Erythroblast (primary cell): Measurements from ENCODE around the gene TRAIP.
A peak's percentile ranks its signal among the peaks of the same experiment; 100 is the strongest.
"Not testable (repeated sequence)": the region's sequence is repeated elsewhere in the genome, so short reads cannot be mapped to it uniquely, and the experiment has no call there.

ENCODE experiments used
- DNase-seq, 2 experiments: peaks; one replicate each; lab custom pipeline; 2025; lab: John Stamatoyannopoulos, UW
- GATA1 ChIP-seq: IDR thresholded peaks from 2 replicates; pipeline ENCODE4 v1.6.1; 2011; ENCODE audit warnings: low read depth, mild to moderate bottlenecking, control low read depth, low read length, moderate library complexity
- POLR2A ChIP-seq: IDR thresholded peaks from 2 replicates; pipeline ENCODE4 v1.6.1; 2011; ENCODE audit warnings: mild to moderate bottlenecking, low read length

The TRAIP gene

DNA sequence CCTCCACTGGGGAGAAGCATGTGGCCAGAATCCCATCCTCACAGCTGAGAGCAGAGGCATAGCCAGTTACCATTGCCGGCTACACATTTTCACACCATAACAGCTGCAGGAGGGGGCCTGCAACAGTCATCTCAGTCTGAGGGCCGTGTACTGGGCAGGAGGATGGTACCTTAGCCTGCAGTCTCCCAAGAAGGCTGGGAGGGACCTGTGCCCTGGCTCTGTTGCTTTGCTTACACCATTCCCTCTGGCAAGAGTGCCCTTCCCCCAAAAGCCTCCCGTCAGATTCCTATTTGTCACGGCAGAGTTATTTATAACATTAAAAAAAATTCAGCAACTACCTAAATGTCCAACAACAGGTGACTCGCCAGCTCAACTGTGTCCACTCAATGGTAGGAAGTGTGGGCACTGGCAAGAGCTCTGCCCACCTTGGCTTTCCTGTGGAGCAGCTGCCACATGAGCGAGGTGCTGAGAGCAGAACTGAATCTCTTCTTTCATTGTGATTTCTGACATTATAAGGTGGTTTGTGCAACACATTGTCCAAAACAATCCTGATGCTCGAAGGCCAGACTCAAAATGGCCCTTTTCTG, 8.9 kb upstream of the TRAIP start:
- TF ChIP-seq GATA1 (no peak), POLR2A (no peak)
- no peak for DNase-seq

- no peak for DNase-seq
- TF ChIP-seq POLR2A (no peak), GATA1 (no peak)
These were observed 8.1 kb upstream of the TRAIP start for GRCh38 chr3:49864505-49864904.

GRCh38 chr3:49859576-49860305, 3.4 kb upstream of the TRAIP start:
- TF ChIP-seq GATA1 (no peak), POLR2A (no peak)
- no peak for DNase-seq

DNA sequence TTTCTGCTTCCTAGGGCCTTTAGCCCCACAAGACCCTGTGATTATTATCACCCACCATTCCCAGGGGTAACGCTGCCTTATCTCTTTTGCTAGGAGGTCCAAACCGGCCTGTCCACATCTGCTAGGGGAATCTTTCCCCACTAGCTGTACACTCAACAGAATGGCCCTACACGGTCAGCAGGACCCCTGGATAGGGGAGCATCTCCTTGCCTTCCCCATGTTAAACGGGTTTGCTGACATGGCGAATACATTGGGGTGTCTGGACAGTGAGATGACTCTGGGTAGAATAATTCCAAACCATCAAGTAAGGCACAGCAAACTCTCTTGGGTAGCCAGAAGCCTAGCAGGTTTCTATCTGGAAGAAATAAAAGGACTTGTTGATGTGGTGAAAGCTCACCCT, 702 bp downstream of the TRAIP start:
- no peak for TF ChIP-seq POLR2A
- no peak for TF ChIP-seq GATA1
- DNase-seq = peak in 1 of 2 experiments; percentile 25

DNA sequence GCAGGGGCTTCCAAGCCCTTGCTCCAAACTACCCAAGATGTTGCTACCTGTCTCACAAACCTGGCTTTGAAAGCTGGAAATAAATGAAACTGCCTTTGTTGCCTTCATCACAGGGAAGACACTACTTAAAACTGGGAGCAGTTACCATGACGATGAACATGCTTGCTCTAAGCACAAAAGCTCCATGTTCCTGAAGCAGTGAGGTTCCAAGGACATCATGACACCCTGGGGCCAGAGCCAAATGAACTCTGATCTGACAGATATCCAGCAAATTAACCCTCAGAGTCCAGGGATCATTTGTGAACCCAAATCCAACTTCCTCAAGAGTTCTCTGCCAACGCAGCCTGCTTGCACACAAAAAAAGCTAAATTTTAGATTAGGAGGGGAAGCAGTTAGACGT, 10.7 kb downstream of the TRAIP start:
- TF ChIP-seq GATA1 (no peak), POLR2A (no peak)
- no peak for DNase-seq

DNA sequence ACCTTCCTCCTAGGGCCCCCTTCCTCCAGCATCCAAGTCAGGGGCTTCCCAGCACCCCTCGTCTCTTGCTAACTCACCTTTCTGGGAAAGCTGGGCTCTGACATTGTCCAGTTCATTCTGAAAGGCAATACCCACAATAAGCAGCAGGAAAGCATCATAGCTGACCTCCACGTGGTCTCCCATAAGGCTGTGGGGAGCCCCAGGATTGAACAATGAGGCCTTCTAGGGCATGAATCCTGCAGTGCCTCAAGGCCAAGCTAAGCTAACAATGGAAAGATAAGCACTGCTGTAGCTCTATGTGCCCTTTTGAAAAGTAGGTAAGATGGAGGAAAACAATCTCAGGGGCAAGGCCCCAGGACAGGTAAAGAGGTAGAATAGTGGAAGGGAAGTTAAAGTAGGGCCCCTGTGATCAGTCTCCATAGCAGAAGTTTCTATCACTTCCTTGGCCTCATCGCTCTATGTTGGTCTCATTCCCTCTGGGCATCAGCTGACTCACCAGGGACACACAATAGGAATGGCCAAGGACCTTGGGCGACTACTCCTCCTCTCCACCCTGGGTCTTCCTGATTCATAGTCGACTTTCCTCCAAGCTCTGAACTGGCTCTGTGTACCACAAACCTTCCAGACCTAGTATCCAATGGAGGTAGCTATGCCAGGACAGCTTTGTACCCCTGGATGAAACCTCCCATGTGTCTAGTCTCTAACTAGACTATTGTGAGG, 11.7 kb downstream of the TRAIP start:
- no peak for DNase-seq
- TF ChIP-seq GATA1 (no peak), POLR2A (no peak)

GRCh38 chr3:49842843-49843517, 13.4 kb downstream of the TRAIP start:
- TF ChIP-seq GATA1 (no peak), POLR2A (no peak)
- DNase-seq = no peak

DNA sequence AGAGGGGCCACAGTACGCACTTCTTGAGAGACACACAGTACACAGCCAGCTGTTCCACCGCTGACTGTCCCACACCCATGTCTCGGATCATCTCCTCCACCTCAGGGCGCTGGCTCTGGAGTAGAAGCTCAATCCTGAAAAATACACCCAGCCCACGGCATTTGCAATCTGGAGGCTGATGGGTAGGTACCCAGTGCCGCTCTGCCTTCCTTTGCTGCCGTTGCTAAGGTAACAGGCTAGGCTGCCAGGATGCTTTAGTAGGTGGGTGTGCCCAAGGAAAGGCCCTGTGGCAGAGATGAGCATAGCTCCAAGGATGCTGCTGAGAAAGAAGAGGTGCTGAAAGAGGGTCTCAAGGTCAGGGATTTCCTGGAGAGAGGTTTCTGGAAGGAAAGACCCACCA, 14.6 kb downstream of the TRAIP start:
- TF ChIP-seq GATA1 = no peak
- TF ChIP-seq POLR2A = no peak
- DNase-seq = no peak

- DNase-seq = peak; percentile 47 to 57
- TF ChIP-seq POLR2A = no peak
- TF ChIP-seq GATA1 = no peak
These were observed 15.2 kb downstream of the TRAIP start for GRCh38 chr3:49841126-49841696.

- no peak for DNase-seq
- no peak for TF ChIP-seq GATA1
- no peak for TF ChIP-seq POLR2A
These were observed 16.0 kb downstream of the TRAIP start for GRCh38 chr3:49840388-49840787.

DNA sequence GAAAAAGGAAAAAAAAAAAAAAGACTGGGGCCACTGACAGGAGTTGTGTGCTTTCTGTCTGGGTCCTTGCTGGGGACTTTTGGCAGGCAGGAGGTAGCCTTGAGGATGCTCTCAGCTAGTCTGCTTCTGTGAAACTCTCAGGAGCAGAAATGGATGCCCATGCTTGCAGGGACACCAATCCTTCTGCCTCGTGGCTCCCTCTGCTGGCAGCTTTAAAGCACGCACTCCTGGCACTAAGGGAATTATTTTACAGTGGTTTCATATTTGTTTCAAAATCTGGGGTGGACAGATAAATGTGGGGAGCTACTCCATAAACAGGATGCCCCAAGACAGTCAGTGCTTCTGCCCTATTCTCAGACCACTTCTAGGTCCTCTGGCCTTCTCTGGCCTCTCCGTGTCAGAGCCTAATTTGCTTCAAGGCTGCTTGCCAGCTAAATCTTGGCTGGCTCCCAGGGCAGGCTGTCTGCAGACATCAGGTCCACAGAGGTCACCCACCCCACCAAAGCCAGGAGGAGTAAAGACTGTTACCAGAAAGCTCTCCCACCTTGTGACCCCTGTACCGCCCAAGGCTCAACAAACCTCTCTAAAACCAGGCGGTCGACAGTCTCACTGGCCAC, 17.1 kb downstream of the TRAIP start:
- TF ChIP-seq GATA1 (no peak), POLR2A (no peak)
- peak; percentile 82 to 91 for DNase-seq

DNA sequence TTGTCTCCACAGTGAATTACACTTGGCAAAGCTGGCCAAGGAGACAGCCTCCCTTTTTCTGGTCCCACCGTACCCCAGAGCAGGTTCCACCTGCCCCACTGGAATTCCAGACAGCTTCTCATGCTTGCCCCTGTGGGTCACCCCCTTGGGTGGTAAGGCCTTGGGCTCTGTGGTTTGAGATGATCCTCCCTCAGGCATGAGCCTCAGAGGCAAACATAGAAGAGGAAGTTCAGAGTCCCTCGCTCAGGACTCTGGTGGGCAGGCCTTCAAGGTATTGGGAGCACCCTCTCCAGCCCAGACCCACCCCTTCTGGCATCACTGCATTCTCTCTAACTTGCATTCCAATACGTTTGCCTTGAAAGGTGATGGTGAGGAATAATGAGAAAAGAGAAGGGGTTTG, 25.0 kb downstream of the TRAIP start:
- no peak for DNase-seq
- no peak for TF ChIP-seq POLR2A
- no peak for TF ChIP-seq GATA1

DNA sequence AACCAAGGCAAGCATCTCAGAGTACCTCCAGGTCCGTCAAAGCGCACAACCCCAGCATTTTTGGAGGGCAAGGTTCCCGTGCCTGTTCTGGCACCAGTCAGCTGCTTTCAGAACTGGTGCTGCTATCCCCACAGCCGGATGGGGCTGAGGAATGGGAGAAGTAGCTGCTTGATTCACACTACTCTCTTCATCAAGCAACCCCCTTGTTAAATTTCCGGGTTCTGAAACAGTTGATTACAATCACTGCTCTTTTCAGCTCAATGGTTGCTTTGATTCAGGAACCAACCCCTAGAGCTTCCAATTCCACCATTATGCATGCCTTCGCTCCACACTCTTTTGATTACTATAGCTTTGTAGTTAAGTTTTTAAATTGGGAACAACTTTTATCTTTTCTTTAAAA, 30.3 kb downstream of the TRAIP start:
- DNase-seq = no peak

GRCh38 chr3:49823131-49823530, 33.2 kb downstream of the TRAIP start:
- DNase-seq = not testable (repeated sequence)

More for the DNA sequence above, 30.3 kb downstream of the TRAIP start:
- TF ChIP-seq POLR2A (no peak), GATA1 (no peak)
